PC-3 (cell line): ENCODE results near the gene TRAPPC2. TPM values are rescaled to one million over a fixed set of nuclear protein-coding genes. Genes with fewer than 3 reads are reported as not detected.
A peak's percentile ranks its signal among the peaks of the same experiment; 100 is the strongest.

Experiments
- ATAC-seq: fragments of 200-7000 bp; cut with Tn5 transposase; 2 replicates; pipeline ENCODE4 v1.9.1; 2020; ENCODE audit warnings: mild to moderate bottlenecking, moderate library complexity
- BruUV-seq: library from RNA; stranded (reverse); fragments of 400-500 nt; replicated peaks from 2 replicates; lab custom pipeline; 2021; lab: Mats Ljungman, UMichigan
- CTCF ChIA-PET: fragments of 300-600 bp; sonication (Branson Sonifier 250); formaldehyde crosslinking; loops from one replicate; lab custom pipeline; 2022; ENCODE audit warnings: antibody characterized with exemption; lab: Charles Lee
- POLR2A ChIA-PET: fragments of 300-600 bp; sonication (Branson Sonifier 250); formaldehyde crosslinking; loops from one replicate; lab custom pipeline; 2022; ENCODE audit warnings: antibody characterized with exemption; ENCODE audit not compliant: unreplicated experiment; lab: Charles Lee
- DNase-seq: peaks from one replicate; pipeline ENCODE4 v3.0.0-alpha.2; 2015
- H2AFZ ChIP-seq: fragments of 300-600 bp; sonication (generic); 2 replicates; pipeline ENCODE4 v1.6.0; 2016; ENCODE audit warnings: antibody characterized with exemption, low read length
- H3F3A ChIP-seq: fragments of 300-600 bp; sonication (generic); one replicate; pipeline ENCODE4 v1.6.0; 2017; ENCODE audit warnings: antibody characterized with exemption, low read length, control low read depth, mild to moderate bottlenecking; ENCODE audit not compliant: unreplicated experiment
- H3K27ac ChIP-seq: fragments of 300-600 bp; sonication (generic); 2 replicates; pipeline ENCODE4 v1.5.1; 2016; ENCODE audit warnings: mild to moderate bottlenecking, low read length
- H3K27me3 ChIP-seq: fragments of 300-600 bp; sonication (generic); 2 replicates; pipeline ENCODE4 v1.6.1; 2016; ENCODE audit warnings: low read length, mixed read lengths
- H3K36me3 ChIP-seq: fragments of 300-600 bp; sonication (generic); 2 replicates; pipeline ENCODE4 v1.6.1; 2016; ENCODE audit warnings: low read depth, mixed run types, low read length, mixed read lengths
- H3K4me1 ChIP-seq: fragments of 300-600 bp; sonication (generic); 2 replicates; pipeline ENCODE4 v1.5.1; 2016; ENCODE audit warnings: low read length; ENCODE audit not compliant: insufficient read depth
- H3K4me2 ChIP-seq: fragments of 300-600 bp; sonication (generic); 2 replicates; pipeline ENCODE4 v1.6.0; 2016; ENCODE audit warnings: low read length
- H3K4me3 ChIP-seq: fragments of 300-600 bp; sonication (generic); 2 replicates; pipeline ENCODE4 v1.5.1; 2016; ENCODE audit warnings: mild to moderate bottlenecking, low read length, mixed read lengths
- H3K79me2 ChIP-seq: fragments of 300-600 bp; sonication (generic); 2 replicates; pipeline ENCODE4 v1.6.1; 2017; ENCODE audit warnings: low read length, mixed read lengths
- H3K9ac ChIP-seq: fragments of 300-600 bp; sonication (generic); 2 replicates; pipeline ENCODE4 v1.6.0; 2016; ENCODE audit warnings: mild to moderate bottlenecking, low read length
- H3K9me2 ChIP-seq: fragments of 300-600 bp; sonication (generic); replicated peaks from 2 replicates; pipeline ENCODE4 v1.6.1; 2016; ENCODE audit warnings: mixed run types, low read length, mixed read lengths
- H3K9me3 ChIP-seq: fragments of 300-600 bp; sonication (generic); 2 replicates; pipeline ENCODE4 v1.6.1; 2016; ENCODE audit warnings: low read length, mixed read lengths
- H4K20me1 ChIP-seq: fragments of 300-600 bp; sonication (generic); 2 replicates; pipeline ENCODE4 v1.6.1; 2016; ENCODE audit warnings: low read length, mixed read lengths
- EZH2 ChIP-seq: fragments of 300-600 bp; sonication (generic); IDR thresholded peaks from one replicate; pipeline ENCODE4 v1.6.1; 2017; ENCODE audit warnings: antibody characterized with exemption, mild to moderate bottlenecking, low read length; ENCODE audit not compliant: unreplicated experiment
- EZH2phosphoT487 ChIP-seq: fragments of 300-600 bp; sonication (generic); IDR thresholded peaks from 2 replicates; pipeline ENCODE4 v1.6.1; 2018; ENCODE audit warnings: mild to moderate bottlenecking, antibody characterized with exemption, low read length, borderline replicate concordance
- intact Hi-C: fragments of 100-400 bp; cut with micrococcal nuclease; formaldehyde crosslinking; loops from 2 replicates; pipeline ENCODE4 v1.9.0; 2023
- total RNA-seq: library from RNA; depleted of rRNA; stranded (reverse); fragments of >200 nt; gene quantifications from 2 replicates; pipeline ENCODE4 v1.2.3, GENCODE V29; 2014
- TF ChIP-seq, protein P1 (sequence below): fragments of 300-600 bp; sonication (generic); conservative IDR thresholded peaks from 2 replicates; pipeline ENCODE4 v1.5.1; 2017; ENCODE audit warnings: antibody characterized with exemption, low read depth, mild to moderate bottlenecking, low read length

The TRAPPC2 gene
- total RNA-seq, 1 experiment from 2014 or later = 7.9 TPM

DNA sequence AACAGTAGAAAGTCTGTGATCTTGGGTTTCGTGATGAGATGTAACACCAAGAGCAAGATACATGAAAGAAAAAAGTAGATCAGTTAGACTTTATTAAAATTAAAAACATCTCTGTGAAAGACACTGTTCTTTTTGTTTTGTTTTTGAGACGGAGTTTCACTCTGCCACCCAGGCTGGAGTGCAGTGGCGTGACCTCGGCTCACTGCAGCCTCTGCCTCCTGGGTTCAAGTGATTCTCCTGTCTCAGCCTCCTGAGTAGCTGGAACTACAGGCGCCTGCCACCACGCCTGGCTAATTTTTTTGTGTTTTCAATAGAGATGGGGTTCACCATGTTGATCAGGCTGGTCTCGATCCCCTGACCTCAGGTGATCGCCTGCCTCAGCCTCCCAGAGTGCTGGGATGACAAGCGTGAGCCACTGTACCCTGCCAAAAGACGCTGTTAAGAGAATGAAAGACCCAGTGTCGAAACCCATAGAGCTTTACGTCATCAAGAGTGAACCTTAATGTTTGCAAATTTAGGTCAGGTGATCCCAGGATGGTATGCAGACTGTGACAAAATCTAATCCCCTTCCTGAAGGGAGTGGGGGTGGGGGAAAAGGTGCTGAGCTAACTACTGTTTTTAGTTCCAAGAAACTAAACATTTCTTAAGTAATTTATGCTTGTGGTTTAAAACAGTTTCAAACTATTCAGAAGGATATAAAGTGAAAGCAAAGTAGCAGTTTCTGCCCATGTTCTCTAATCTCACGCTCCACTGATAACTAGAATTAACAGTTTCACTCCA is 8.2 kb upstream of the TRAPPC2 start:
- H3K27me3 ChIP-seq = no peaks in the 10 kb centered on the region
- H3K4me2 ChIP-seq = no peak overlapping the region
- TF ChIP-seq EZH2phosphoT487 = no peak
- TF ChIP-seq, protein P1, sequence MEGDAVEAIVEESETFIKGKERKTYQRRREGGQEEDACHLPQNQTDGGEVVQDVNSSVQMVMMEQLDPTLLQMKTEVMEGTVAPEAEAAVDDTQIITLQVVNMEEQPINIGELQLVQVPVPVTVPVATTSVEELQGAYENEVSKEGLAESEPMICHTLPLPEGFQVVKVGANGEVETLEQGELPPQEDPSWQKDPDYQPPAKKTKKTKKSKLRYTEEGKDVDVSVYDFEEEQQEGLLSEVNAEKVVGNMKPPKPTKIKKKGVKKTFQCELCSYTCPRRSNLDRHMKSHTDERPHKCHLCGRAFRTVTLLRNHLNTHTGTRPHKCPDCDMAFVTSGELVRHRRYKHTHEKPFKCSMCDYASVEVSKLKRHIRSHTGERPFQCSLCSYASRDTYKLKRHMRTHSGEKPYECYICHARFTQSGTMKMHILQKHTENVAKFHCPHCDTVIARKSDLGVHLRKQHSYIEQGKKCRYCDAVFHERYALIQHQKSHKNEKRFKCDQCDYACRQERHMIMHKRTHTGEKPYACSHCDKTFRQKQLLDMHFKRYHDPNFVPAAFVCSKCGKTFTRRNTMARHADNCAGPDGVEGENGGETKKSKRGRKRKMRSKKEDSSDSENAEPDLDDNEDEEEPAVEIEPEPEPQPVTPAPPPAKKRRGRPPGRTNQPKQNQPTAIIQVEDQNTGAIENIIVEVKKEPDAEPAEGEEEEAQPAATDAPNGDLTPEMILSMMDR = no peak
- TF ChIP-seq EZH2 = no peak
- no peak overlapping the region for H3K9ac ChIP-seq
- 0 out of 2 replicates have a peak, but pooled peaks cover 1% of the 10 kb centered on the region for H3K79me2 ChIP-seq
- peaks cover 21% of the 10 kb centered on the region for H3K36me3 ChIP-seq
- H3K9me3 ChIP-seq = no peaks in the 10 kb centered on the region
- H3K4me1 ChIP-seq = peaks cover 1% of the 10 kb centered on the region; the same call in 1 of the 2 replicates
- CTCF ChIA-PET = no interaction called here
- no peak overlapping the region for H3K27ac ChIP-seq
- no TSS peak for BruUV-seq
- H3K4me3 ChIP-seq = no peak overlapping the region
- H2AFZ ChIP-seq = no peak overlapping the region
- no peaks in the 10 kb centered on the region for H3K9me2 ChIP-seq
- POLR2A ChIA-PET = interaction anchor here (0.6 kb wide), 1 partner anchor 8 kb away, joined by 3 read pairs; the partner anchor contains the start of genes OFD1 and TRAPPC2
- intact Hi-C loops = no loop called here
- H4K20me1 ChIP-seq = no peaks in the 10 kb centered on the region
- ATAC-seq (no peak), DNase-seq (no peak)
- H3F3A ChIP-seq = no peaks in the 10 kb centered on the region

DNA sequence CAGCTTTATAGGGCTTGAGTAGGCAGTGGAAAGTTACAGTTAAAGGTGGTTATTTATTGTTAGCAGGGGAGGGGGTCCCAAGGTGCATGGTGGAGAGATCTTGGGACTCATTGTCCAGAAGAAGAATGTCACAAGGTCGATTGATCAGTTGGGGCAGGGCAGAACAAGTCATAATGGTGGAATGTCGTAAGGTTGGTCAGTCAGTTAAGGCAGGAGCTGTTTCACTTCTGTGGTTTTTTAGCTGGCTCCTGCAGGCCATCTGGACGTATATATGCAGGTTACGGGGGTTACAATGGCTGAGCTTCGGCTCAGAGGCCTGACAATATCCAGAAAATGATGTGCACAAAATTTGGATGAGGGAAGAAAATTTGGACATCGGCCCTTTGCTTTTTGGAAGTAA is 7.3 kb upstream of the TRAPPC2 start:
- no peak overlapping the region for H3K27ac ChIP-seq
- H3K4me1 ChIP-seq = no peaks in the 10 kb centered on the region
- H3K4me2 ChIP-seq = no peak overlapping the region
- H3K79me2 ChIP-seq = peaks cover 9% of the 10 kb centered on the region
- H3K9me2 ChIP-seq = no peaks in the 10 kb centered on the region
- intact Hi-C loops = no loop called here
- ChIA-PET POLR2A (no interaction called here), CTCF (no interaction called here)
- no peak overlapping the region for H3K4me3 ChIP-seq
- no peaks in the 10 kb centered on the region for H3K9me3 ChIP-seq
- no peak for ATAC-seq
- BruUV-seq = no TSS peak
- DNase-seq = peak; percentile 12
- no peak overlapping the region for H2AFZ ChIP-seq
- no peaks in the 10 kb centered on the region for H4K20me1 ChIP-seq
- H3K9ac ChIP-seq = no peak overlapping the region
- no peaks in the 10 kb centered on the region for H3F3A ChIP-seq
- TF ChIP-seq, protein P1 = no peak
- TF ChIP-seq EZH2 = no peak
- no peak for TF ChIP-seq EZH2phosphoT487
- no peaks in the 10 kb centered on the region for H3K27me3 ChIP-seq
- peaks cover 24% of the 10 kb centered on the region for H3K36me3 ChIP-seq

DNA sequence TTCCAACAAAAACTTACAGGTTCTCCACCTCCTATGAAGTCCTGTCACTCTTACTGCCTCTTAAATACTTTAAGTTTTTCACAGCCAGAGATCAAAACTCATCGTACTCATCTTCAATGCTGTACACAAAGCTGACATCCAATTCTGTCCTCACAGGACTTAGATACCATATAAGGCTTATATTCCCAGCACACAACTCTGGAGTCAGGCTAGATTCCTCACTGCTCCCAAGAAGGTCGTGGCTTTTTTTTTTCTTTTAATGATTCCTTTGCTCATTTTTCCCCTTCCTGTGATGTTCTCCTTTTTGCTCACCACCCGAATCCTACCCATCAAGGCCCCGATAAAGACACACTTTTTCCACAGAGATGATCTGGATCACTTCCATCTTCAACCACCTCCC is 914 bp downstream of the TRAPPC2 start:
- Histone ChIP-seq H3F3A (no peaks in the 10 kb centered on the region), H3K79me2 (peaks cover 72% of the 10 kb centered on the region), H3K4me1 (peaks cover 11% of the 10 kb centered on the region), H3K4me2 (peak overlapping the region; percentile 82), H3K36me3 (peaks cover 14% of the 10 kb centered on the region), H3K27me3 (no peaks in the 10 kb centered on the region), H4K20me1 (no peaks in the 10 kb centered on the region), H3K4me3 (peak overlapping the region; percentile 100), H3K27ac (no peak overlapping the region), H2AFZ (peak overlapping the region; percentile 79; the same call in 1 of the 2 replicates), H3K9me2 (no peaks in the 10 kb centered on the region), H3K9me3 (no peaks in the 10 kb centered on the region), H3K9ac (peak overlapping the region; percentile 98)
- CTCF ChIA-PET = no interaction called here
- POLR2A ChIA-PET = no interaction called here
- TF ChIP-seq, protein P1 = no peak
- no peak for TF ChIP-seq EZH2
- no peak for TF ChIP-seq EZH2phosphoT487
- no peak for DNase-seq
- no peak for ATAC-seq
- intact Hi-C loops = no loop called here
- no TSS peak for BruUV-seq
